Panc1 (cell line): ENCODE results near the gene AIF1.

Source experiments
- CTCF ChIP-seq: fragments of 450-650 bp; IDR thresholded peaks from 2 replicates; pipeline ENCODE4 v1.5.1; 2017; ENCODE audit warnings: mild to moderate bottlenecking
- POLR2AphosphoS5 ChIP-seq: IDR thresholded peaks from 2 replicates; pipeline ENCODE4 v1.6.1; 2012; ENCODE audit warnings: mild to moderate bottlenecking, low read depth, low read length, moderate library complexity
- TF ChIP-seq, protein P1 (sequence below), 2 experiments: IDR thresholded peaks; 2 replicates each; pipeline ENCODE4 v1.6.1; 2011 to 2012; ENCODE audit warnings: low read depth in 2 of 2, control low read depth in 1 of 2, low read length in 1 of 2, mild to moderate bottlenecking in 1 of 2, moderate library complexity in 1 of 2; ENCODE audit not compliant: insufficient read depth in 1 of 2

GRCh38 chr6:31639043-31639442, 24.0 kb downstream of the AIF1 start:
- TF ChIP-seq CTCF (no peak), POLR2AphosphoS5 (peak; percentile 68; the same call in 1 of the 2 replicates)
- TF ChIP-seq, protein P1, sequence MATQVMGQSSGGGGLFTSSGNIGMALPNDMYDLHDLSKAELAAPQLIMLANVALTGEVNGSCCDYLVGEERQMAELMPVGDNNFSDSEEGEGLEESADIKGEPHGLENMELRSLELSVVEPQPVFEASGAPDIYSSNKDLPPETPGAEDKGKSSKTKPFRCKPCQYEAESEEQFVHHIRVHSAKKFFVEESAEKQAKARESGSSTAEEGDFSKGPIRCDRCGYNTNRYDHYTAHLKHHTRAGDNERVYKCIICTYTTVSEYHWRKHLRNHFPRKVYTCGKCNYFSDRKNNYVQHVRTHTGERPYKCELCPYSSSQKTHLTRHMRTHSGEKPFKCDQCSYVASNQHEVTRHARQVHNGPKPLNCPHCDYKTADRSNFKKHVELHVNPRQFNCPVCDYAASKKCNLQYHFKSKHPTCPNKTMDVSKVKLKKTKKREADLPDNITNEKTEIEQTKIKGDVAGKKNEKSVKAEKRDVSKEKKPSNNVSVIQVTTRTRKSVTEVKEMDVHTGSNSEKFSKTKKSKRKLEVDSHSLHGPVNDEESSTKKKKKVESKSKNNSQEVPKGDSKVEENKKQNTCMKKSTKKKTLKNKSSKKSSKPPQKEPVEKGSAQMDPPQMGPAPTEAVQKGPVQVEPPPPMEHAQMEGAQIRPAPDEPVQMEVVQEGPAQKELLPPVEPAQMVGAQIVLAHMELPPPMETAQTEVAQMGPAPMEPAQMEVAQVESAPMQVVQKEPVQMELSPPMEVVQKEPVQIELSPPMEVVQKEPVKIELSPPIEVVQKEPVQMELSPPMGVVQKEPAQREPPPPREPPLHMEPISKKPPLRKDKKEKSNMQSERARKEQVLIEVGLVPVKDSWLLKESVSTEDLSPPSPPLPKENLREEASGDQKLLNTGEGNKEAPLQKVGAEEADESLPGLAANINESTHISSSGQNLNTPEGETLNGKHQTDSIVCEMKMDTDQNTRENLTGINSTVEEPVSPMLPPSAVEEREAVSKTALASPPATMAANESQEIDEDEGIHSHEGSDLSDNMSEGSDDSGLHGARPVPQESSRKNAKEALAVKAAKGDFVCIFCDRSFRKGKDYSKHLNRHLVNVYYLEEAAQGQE (IDR thresholded peaks at IDR 0.05; ENCODE audit: insufficient read depth in 1 of 2, low read depth in 2 of 2, low read length in 1 of 2): no peak
